Measurements from ENCODE around the gene BICRA. TPM values are rescaled to one million over a fixed set of nuclear protein-coding genes. Genes with fewer than 3 reads are reported as not detected.
A peak's percentile ranks its signal among the peaks of the same experiment; 100 is the strongest.

The BICRA gene
- total and polyA plus RNA-seq, 9 of the 15 experiments (the other 6 are each of a cell fraction or from before 2014, with no cell fraction given) = 0.01 to 8.8 (median 1.2) TPM

- TF ChIP-seq RNF2 (IDR thresholded peaks at IDR 0.05) (no peak), MAZ (CRISPR knock-in tag; conservative IDR thresholded peaks at IDR 0.05 in 1 of 2, IDR thresholded peaks at IDR 0.05 in 1 of 2) (peak; percentile 85 to 97; a peak in 3 of 4 replicates), E2F5 (CRISPR knock-in tag; IDR thresholded peaks at IDR 0.05) (no peak), HINFP (tag; conservative IDR thresholded peaks at IDR 0.05; ENCODE audit: low read depth) (no peak), CREBBP (IDR thresholded peaks at IDR 0.05; ENCODE audit: low read depth, low read length) (no peak), ELF2 (CRISPR knock-in tag; IDR thresholded peaks at IDR 0.05) (no peak), NFE2L1 (tag; IDR thresholded peaks at IDR 0.05; ENCODE audit: borderline replicate concordance, low read depth) (no peak), ZNF174 (CRISPR knock-in tag; IDR thresholded peaks at IDR 0.05) (no peak), PHB (CRISPR knock-in tag; IDR thresholded peaks at IDR 0.05) (peak; percentile 61; the same call in 1 of the 2 replicates), ZFPM2 (CRISPR knock-in tag; IDR thresholded peaks at IDR 0.05) (0 out of 2 replicates have a peak, but pooled peaks have one; percentile 45), ZNF639 (CRISPR knock-in tag; conservative IDR thresholded peaks at IDR 0.05 in 1 of 2, IDR thresholded peaks at IDR 0.05 in 1 of 2) (peak in 1 of 2 experiments; percentile 29; a peak in 2 of 4 replicates), SMARCA4 (IDR thresholded peaks at IDR 0.05) (no peak)
Measured at GRCh38 chr19:47608074-47608918, 638 bp upstream of the BICRA start (continued).

Measured in K562 (cell line).